Endothelial cell of umbilical vein (primary cell): ENCODE data around the gene WDFY3. TPM values are rescaled to one million over a fixed set of nuclear protein-coding genes. Genes with fewer than 3 reads are reported as not detected.

Source experiments
- BruUV-seq: library from RNA; stranded (reverse); fragments of 400-500 nt; replicated peaks from 2 replicates; lab custom pipeline; 2021; lab: Mats Ljungman, UMichigan
- CTCF ChIA-PET: fragments of 300-600, 350-600 bp; sonication (Branson Sonifier 250); formaldehyde crosslinking; loops from one replicate; lab custom pipeline; 2021; ENCODE audit warnings: antibody characterized with exemption, inconsistent platforms; lab: Charles Lee
- POLR2A ChIA-PET: fragments of 300-600, 350-600 bp; sonication (Branson Sonifier 250); formaldehyde crosslinking; loops from one replicate; lab custom pipeline; 2021; ENCODE audit warnings: antibody characterized with exemption, inconsistent platforms; lab: Charles Lee
- DNase-seq: peaks from one replicate; pipeline ENCODE4 v3.0.0-alpha.2; 2011; ENCODE audit warnings: low read depth, low spot score
- FAIRE-seq: peaks from 2 replicates; lab custom pipeline; 2011; peaks lifted over from hg19 to GRCh38; lab: Jason Lieb, UNC
- H2AFZ ChIP-seq: 2 replicates; pipeline ENCODE4 v1.6.0; 2012; ENCODE audit warnings: low read depth, low read length, control low read depth, inconsistent platforms
- H3K27ac ChIP-seq: 2 replicates; pipeline ENCODE4 v1.5.1; 2011; ENCODE audit warnings: low read depth, mild to moderate bottlenecking, control low read depth, low read length, moderate library complexity; ENCODE audit not compliant: insufficient read depth
- H3K27me3 ChIP-seq, 2 experiments: 2 replicates each; pipeline versions ENCODE4 v1.6.0 to v1.6.1; 2011; ENCODE audit warnings: low read length in 2 of 2, mixed read lengths in 1 of 2; ENCODE audit not compliant: control insufficient read depth in 2 of 2, insufficient read depth in 2 of 2
- H3K36me3 ChIP-seq, 2 experiments: 2 replicates in 1 of 2; 3 replicates in 1 of 2; pipeline ENCODE4 v1.5.1; 2011; ENCODE audit warnings: low read length in 2 of 2, mild to moderate bottlenecking in 1 of 2, moderate library complexity in 1 of 2; ENCODE audit not compliant: control insufficient read depth in 2 of 2, insufficient read depth in 2 of 2; ENCODE audit errors: extremely low read depth in 1 of 2
- H3K4me1 ChIP-seq: 3 replicates; pipeline ENCODE4 v1.5.1; 2011; ENCODE audit warnings: mild to moderate bottlenecking, low read length; ENCODE audit not compliant: control insufficient read depth, insufficient read depth; ENCODE audit errors: extremely low read depth
- H3K4me2 ChIP-seq: 2 replicates; pipeline ENCODE4 v1.6.1; 2011; ENCODE audit warnings: low read length, control low read depth, mixed read lengths; ENCODE audit not compliant: insufficient read depth
- H3K4me3 ChIP-seq, 3 experiments: fragments of 200-600 bp in 1 of 3; sonication (generic), shearing (Covaris generic) in 1 of 3; replicated peaks in 1 of 3; 2 replicates each; pipeline ENCODE4 v1.5.1; 2011 to 2016; ENCODE audit warnings: control low read depth in 3 of 3, low read length in 3 of 3, mild to moderate bottlenecking in 2 of 3, inconsistent platforms in 1 of 3, low read depth in 1 of 3, moderate library complexity in 1 of 3; ENCODE audit not compliant: insufficient read depth in 1 of 3
- H3K79me2 ChIP-seq: 2 replicates; pipeline ENCODE4 v1.6.0; 2012; ENCODE audit warnings: low read length, inconsistent platforms; ENCODE audit not compliant: control insufficient read depth, insufficient read depth
- H3K9ac ChIP-seq: replicated peaks from 2 replicates; pipeline ENCODE3; 2011; ENCODE audit warnings: low read length, control low read depth; ENCODE audit not compliant: insufficient read depth; ENCODE audit errors: extremely low read depth
- H3K9me1 ChIP-seq: replicated peaks from 3 replicates; pipeline ENCODE4 v1.6.0; 2011; ENCODE audit warnings: mild to moderate bottlenecking, low read length; ENCODE audit not compliant: control insufficient read depth, insufficient read depth; ENCODE audit errors: extremely low read depth
- H3K9me3 ChIP-seq: replicated peaks from 2 replicates; pipeline ENCODE4 v1.5.1; 2012; ENCODE audit warnings: low read length, inconsistent platforms; ENCODE audit not compliant: control insufficient read depth, insufficient read depth
- H4K20me1 ChIP-seq: replicated peaks from 2 replicates; pipeline ENCODE3; 2011; ENCODE audit warnings: mild to moderate bottlenecking, low read length; ENCODE audit not compliant: control insufficient read depth, insufficient read depth; ENCODE audit errors: extremely low read depth
- EZH2 ChIP-seq: IDR thresholded peaks from 2 replicates; pipeline ENCODE4 v1.6.1; 2012; ENCODE audit warnings: borderline replicate concordance, low read depth, mild to moderate bottlenecking, moderate library complexity, low read length, inconsistent platforms; ENCODE audit not compliant: severe bottlenecking
- FOS ChIP-seq: IDR thresholded peaks from 2 replicates; pipeline ENCODE4 v1.6.1; 2011; ENCODE audit warnings: mild to moderate bottlenecking, low read length, moderate library complexity, borderline replicate concordance; ENCODE audit not compliant: insufficient read depth
- GATA2 ChIP-seq: IDR thresholded peaks from 2 replicates; pipeline ENCODE4 v1.7.0; 2011; ENCODE audit warnings: low read depth, mild to moderate bottlenecking, moderate library complexity, mixed read lengths, low read length; ENCODE audit not compliant: insufficient read length, insufficient read depth
- JUN ChIP-seq: IDR thresholded peaks from 2 replicates; pipeline ENCODE4 v1.6.1; 2011; ENCODE audit warnings: borderline replicate concordance, low read depth; ENCODE audit not compliant: insufficient read length, insufficient read depth
- MYC ChIP-seq: IDR thresholded peaks from one replicate; pipeline ENCODE4 v1.6.1; 2011; ENCODE audit warnings: mild to moderate bottlenecking, low read depth, low read length
- POLR2A ChIP-seq: IDR thresholded peaks from 2 replicates; pipeline ENCODE4 v1.6.1; 2012; ENCODE audit warnings: low read depth, mild to moderate bottlenecking, control low read depth, low read length
- POLR2AphosphoS5 ChIP-seq: IDR thresholded peaks from 2 replicates; pipeline ENCODE4 v1.6.1; 2012; ENCODE audit warnings: low read depth, mild to moderate bottlenecking, control low read depth, low read length, moderate library complexity; ENCODE audit not compliant: insufficient read depth
- dilution Hi-C: fragments of 300-500 bp; cut with MboI; formaldehyde crosslinking; loops from one replicate; pipeline ENCODE4 v1.15.0; 2019; ENCODE audit warnings: low sequenced_read_pairs; ENCODE audit not compliant: extremely low pct_ligation_motif_present
- intact Hi-C: fragments of 100-400 bp; cut with micrococcal nuclease; formaldehyde crosslinking; loops from one replicate; pipeline ENCODE4 v1.10.0; 2022
- polyA plus RNA-seq, 4 experiments: library from polyadenylated mRNA; depleted of rRNA in 3 of 4; stranded (reverse) in 3 of 4; unstranded in 1 of 4; fragments of >200 nt; gene quantifications; 2 replicates each; pipeline versions ENCODE4 v1.2.1 to v1.2.3, GENCODE V29; 2011 to 2012; ENCODE audit warnings: missing spikeins in 1 of 4
- total RNA-seq: library from RNA; stranded (reverse); gene quantifications from 2 replicates; pipeline ENCODE4 v1.2.3, GENCODE V29; 2021
- TF ChIP-seq, protein P1 (sequence below), 2 donors: IDR thresholded peaks; 1 replicate in 1 of 2; 2 replicates in 1 of 2; pipeline ENCODE4 v1.5.1; 2011; ENCODE audit warnings: low read length in 2 of 2, mild to moderate bottlenecking in 2 of 2, moderate library complexity in 2 of 2, control low read depth in 1 of 2, inconsistent platforms in 1 of 2, low read depth in 1 of 2; ENCODE audit not compliant: insufficient read depth in 1 of 2; ENCODE audit errors: extremely low read depth in 1 of 2
- TF ChIP-seq, protein P2 (sequence below): IDR thresholded peaks from 2 replicates; pipeline ENCODE4 v1.6.1; 2011; ENCODE audit not compliant: insufficient read depth, insufficient read length

Gene WDFY3
- total and polyA plus RNA-seq, 2 donors (not counting 3 experiments of a cell fraction or from before 2014, with no cell fraction given), result 37.0 to 113 TPM

DNA sequence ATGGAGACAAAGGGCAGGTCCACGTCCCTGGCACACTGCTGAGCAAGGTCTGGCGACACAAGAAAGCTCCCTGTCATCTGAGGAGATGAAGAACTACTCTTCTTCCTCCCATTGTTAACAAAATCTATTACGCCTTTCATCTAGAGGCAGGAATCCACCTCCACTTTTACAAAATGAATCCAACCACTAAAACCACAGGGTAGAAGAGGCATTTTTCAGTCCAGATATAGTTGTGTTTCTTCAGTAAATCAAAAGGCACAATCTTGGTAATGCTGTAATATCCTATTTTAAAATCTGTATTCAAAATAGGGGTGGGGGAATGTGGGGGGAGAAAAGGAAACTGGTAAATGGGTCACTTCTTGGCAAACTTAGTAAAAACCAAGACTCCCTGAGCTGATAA is 282.1 kb downstream of the WDFY3 start:
- ChIA-PET CTCF (no interaction called here), POLR2A (no interaction called here)
- intact Hi-C loops (no loop called here), dilution Hi-C loops (no loop called here)
- TF ChIP-seq POLR2A (no peak), JUN (no peak), EZH2 (no peak), MYC (no peak), FOS (no peak), GATA2 (no peak), POLR2AphosphoS5 (no peak)
- TF ChIP-seq, protein P1, sequence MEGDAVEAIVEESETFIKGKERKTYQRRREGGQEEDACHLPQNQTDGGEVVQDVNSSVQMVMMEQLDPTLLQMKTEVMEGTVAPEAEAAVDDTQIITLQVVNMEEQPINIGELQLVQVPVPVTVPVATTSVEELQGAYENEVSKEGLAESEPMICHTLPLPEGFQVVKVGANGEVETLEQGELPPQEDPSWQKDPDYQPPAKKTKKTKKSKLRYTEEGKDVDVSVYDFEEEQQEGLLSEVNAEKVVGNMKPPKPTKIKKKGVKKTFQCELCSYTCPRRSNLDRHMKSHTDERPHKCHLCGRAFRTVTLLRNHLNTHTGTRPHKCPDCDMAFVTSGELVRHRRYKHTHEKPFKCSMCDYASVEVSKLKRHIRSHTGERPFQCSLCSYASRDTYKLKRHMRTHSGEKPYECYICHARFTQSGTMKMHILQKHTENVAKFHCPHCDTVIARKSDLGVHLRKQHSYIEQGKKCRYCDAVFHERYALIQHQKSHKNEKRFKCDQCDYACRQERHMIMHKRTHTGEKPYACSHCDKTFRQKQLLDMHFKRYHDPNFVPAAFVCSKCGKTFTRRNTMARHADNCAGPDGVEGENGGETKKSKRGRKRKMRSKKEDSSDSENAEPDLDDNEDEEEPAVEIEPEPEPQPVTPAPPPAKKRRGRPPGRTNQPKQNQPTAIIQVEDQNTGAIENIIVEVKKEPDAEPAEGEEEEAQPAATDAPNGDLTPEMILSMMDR (IDR thresholded peaks at IDR 0.05; ENCODE audit: extremely low read depth in 1 of 2, insufficient read depth in 1 of 2, low read depth in 1 of 2, low read length in 2 of 2), result no peak
- TF ChIP-seq, protein P2, sequence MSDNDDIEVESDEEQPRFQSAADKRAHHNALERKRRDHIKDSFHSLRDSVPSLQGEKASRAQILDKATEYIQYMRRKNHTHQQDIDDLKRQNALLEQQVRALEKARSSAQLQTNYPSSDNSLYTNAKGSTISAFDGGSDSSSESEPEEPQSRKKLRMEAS, result no peak
- H3K79me2 ChIP-seq, result no peaks in the 10 kb centered on the region
- H3K4me3 ChIP-seq, result no peak overlapping the region
- no peak for DNase-seq
- no peak overlapping the region for H3K4me2 ChIP-seq
- peaks cover 26% of the 10 kb centered on the region in 2 experiments for H3K36me3 ChIP-seq
- no peak overlapping the region for H3K9ac ChIP-seq
- no peaks in the 10 kb centered on the region for H3K27me3 ChIP-seq
- H3K27ac ChIP-seq, result no peak overlapping the region
- no peak for FAIRE-seq
- H3K9me1 ChIP-seq, result no peaks in the 10 kb centered on the region
- H4K20me1 ChIP-seq, result no peaks in the 10 kb centered on the region
- no TSS peak for BruUV-seq
- peaks cover 16% of the 10 kb centered on the region for H3K4me1 ChIP-seq
- H2AFZ ChIP-seq, result no peak overlapping the region
- no peaks in the 10 kb centered on the region for H3K9me3 ChIP-seq
